HepG2 (cell line): ENCODE data around the gene IRAK2. TPM values are rescaled to one million over a fixed set of nuclear protein-coding genes. Genes with fewer than 3 reads are reported as not detected.

Experiments
- ATAC-seq: fragments of 200-7000 bp; cut with Tn5 transposase; 3 replicates; pipeline ENCODE4 v1.9.1; 2020; ENCODE audit warnings: mild to moderate bottlenecking, moderate library complexity
- BruUV-seq: library from RNA; stranded (reverse); fragments of 400-500 nt; replicated peaks from 2 replicates; lab custom pipeline; 2021; lab: Mats Ljungman, UMichigan
- CTCF ChIA-PET: fragments of 300-600 bp; formaldehyde crosslinking; extraction: SDS; loops from one replicate; lab custom pipeline; 2021; ENCODE audit warnings: low total read pairs, inconsistent platforms, low intra/inter-chr PET ratio; lab: Yijun Ruan, JAX
- POLR2A ChIA-PET: fragments of 350-600 bp; sonication (Branson Sonifier 250); formaldehyde crosslinking; loops from one replicate; lab custom pipeline; 2020; ENCODE audit warnings: antibody characterized with exemption, inconsistent platforms; lab: Yijun Ruan, JAX
- DNase-seq: peaks from one replicate; pipeline ENCODE4 v3.0.0-alpha.2; 2015; ENCODE audit warnings: low spot score
- FAIRE-seq: peaks from 3 replicates; lab custom pipeline; 2011; peaks lifted over from hg19 to GRCh38; lab: Jason Lieb, UNC
- H2AFZ ChIP-seq: one replicate; pipeline ENCODE4 v1.6.1; 2011; ENCODE audit warnings: low read length, inconsistent platforms
- H3K27ac ChIP-seq: fragments of 300-600 bp; 3 replicates; pipeline ENCODE4 v1.8.0; 2011; ENCODE audit warnings: mixed run types, mild to moderate bottlenecking, mixed read lengths, low read length, inconsistent platforms; ENCODE audit not compliant: insufficient read depth; ENCODE audit errors: extremely low read length
- H3K27me3 ChIP-seq, 2 experiments: fragments of 200-600 bp in 1 of 2; 2 replicates in 1 of 2; 3 replicates in 1 of 2; pipeline versions ENCODE4 v1.6.0 to v1.8.0; 2011; ENCODE audit warnings: low read length in 2 of 2, mild to moderate bottlenecking in 2 of 2, moderate library complexity in 2 of 2, inconsistent platforms in 1 of 2; ENCODE audit not compliant: insufficient read depth in 2 of 2, control insufficient read depth in 1 of 2
- H3K36me3 ChIP-seq, 2 experiments: fragments of 200-600 bp in 1 of 2; replicated peaks in 1 of 2; 2 replicates in 1 of 2; 3 replicates in 1 of 2; pipeline versions ENCODE4 v1.5.1 to v1.8.0; 2011; ENCODE audit warnings: low read length in 2 of 2, inconsistent platforms in 1 of 2; ENCODE audit not compliant: insufficient read depth in 2 of 2, control insufficient read depth in 1 of 2
- H3K4me1 ChIP-seq: 2 replicates; pipeline ENCODE4 v1.5.1; 2012; ENCODE audit warnings: low read length, inconsistent platforms; ENCODE audit not compliant: insufficient read depth
- H3K4me2 ChIP-seq: 2 replicates; pipeline ENCODE4 v1.6.0; 2011; ENCODE audit warnings: low read depth, low read length, inconsistent platforms
- H3K4me3 ChIP-seq, 3 experiments: fragments of 200-600 bp in 1 of 3; sonication (generic), shearing (Covaris generic) in 1 of 3; replicated peaks in 1 of 3; 2 replicates each; pipeline ENCODE4 v1.5.1; 2011 to 2016; ENCODE audit warnings: low read length in 3 of 3, inconsistent platforms in 2 of 3, low read depth in 2 of 3, mild to moderate bottlenecking in 2 of 3, control low read depth in 1 of 3, mixed read lengths in 1 of 3; ENCODE audit not compliant: insufficient read depth in 1 of 3
- H3K79me2 ChIP-seq: one replicate; pipeline ENCODE4 v1.6.1; 2011; ENCODE audit warnings: low read length, inconsistent platforms; ENCODE audit not compliant: insufficient read depth
- H3K9ac ChIP-seq: 2 replicates; pipeline ENCODE4 v1.6.0; 2011; ENCODE audit warnings: mild to moderate bottlenecking, low read depth, low read length, inconsistent platforms; ENCODE audit not compliant: insufficient read depth
- H3K9me3 ChIP-seq: 2 replicates; pipeline ENCODE4 v1.5.1; 2012; ENCODE audit warnings: mild to moderate bottlenecking, low read length
- H4K20me1 ChIP-seq: 2 replicates; pipeline ENCODE4 v1.6.0; 2011; ENCODE audit warnings: inconsistent platforms, mild to moderate bottlenecking, low read length, moderate library complexity; ENCODE audit not compliant: insufficient read depth
- HMG20A ChIP-seq: IDR thresholded peaks from 2 replicates; pipeline ENCODE4 v1.6.1; 2016; ENCODE audit warnings: borderline replicate concordance
- IRF2 ChIP-seq: IDR thresholded peaks from 2 replicates; pipeline ENCODE4 v1.6.1; 2018; ENCODE audit warnings: missing genetic modification reagents, missing compliant biosample characterization
- MTF2 ChIP-seq: sonication (generic); formaldehyde crosslinking; IDR thresholded peaks from 2 replicates; pipeline ENCODE4 v1.5.0; 2020; ENCODE audit warnings: missing genetic modification reagents, borderline replicate concordance
- TAF1 ChIP-seq: sonication (generic); formaldehyde crosslinking; IDR thresholded peaks from 2 replicates; pipeline ENCODE4 v1.4.0; 2020; ENCODE audit warnings: missing genetic modification reagents
- ZFP1 ChIP-seq: IDR thresholded peaks from 2 replicates; pipeline ENCODE4 v1.6.1; 2016
- WGBS: methylation state at CpG from one replicate; pipeline ENCODE4 v1.1.6; 2017; ENCODE audit warnings: low lambda C conversion rate; 5-methylcytosine and 5-hydroxymethylcytosine counted together
- in situ Hi-C: cut with HindIII; loops from 2 replicates; pipeline ENCODE4 v1.10.0; 2017; ENCODE audit warnings: low pct_unique_long_range_greater_than_20kb; ENCODE audit not compliant: extremely low pct_ligation_motif_present
- intact Hi-C: fragments of 100-400 bp; cut with micrococcal nuclease; formaldehyde crosslinking; loops from one replicate; pipeline ENCODE4 v1.10.0; 2022; ENCODE audit not compliant: unreplicated experiment
- polyA plus RNA-seq, 8 experiments: library from polyadenylated mRNA; depleted of rRNA in 3 of 8; stranded (reverse) in 7 of 8; unstranded in 1 of 8; fragments of >200 nt; fragmentation: Illumina TruSeq in 4 of 8; extraction: Trizol in 4 of 8; gene quantifications; 2 replicates each; pipeline versions ENCODE4 v1.2.1 to v1.2.3, GENCODE V29; 2011 to 2016; ENCODE audit warnings: low read depth in 4 of 8, missing spikeins in 1 of 8, mixed read lengths in 1 of 8; ENCODE audit not compliant: insufficient read depth in 1 of 8
- total RNA-seq, 5 experiments: library from RNA; depleted of rRNA; stranded (reverse); fragments of >200 nt; fragmentation: Illumina TruSeq; extraction: Trizol; gene quantifications; 2 replicates each; pipeline ENCODE4 v1.2.3, GENCODE V29; 2016; ENCODE audit warnings: low read depth in 1 of 5
- TF ChIP-seq, protein P1 (sequence below): sonication (generic); formaldehyde crosslinking; IDR thresholded peaks from 2 replicates; pipeline ENCODE4 v1.4.0; 2020; ENCODE audit warnings: missing genetic modification reagents; ENCODE audit errors: not compliant biosample characterization
- TF ChIP-seq, protein P2 (sequence below): IDR thresholded peaks from 2 replicates; pipeline ENCODE4 v1.6.1; 2016; ENCODE audit warnings: missing biosample characterization, missing genetic modification reagents, low read depth

Gene IRAK2
- total and polyA plus RNA-seq, 2 of the 13 experiments (the other 11 are each of a cell fraction or from before 2014, with no cell fraction given): 13.1 to 23.3 TPM

DNA sequence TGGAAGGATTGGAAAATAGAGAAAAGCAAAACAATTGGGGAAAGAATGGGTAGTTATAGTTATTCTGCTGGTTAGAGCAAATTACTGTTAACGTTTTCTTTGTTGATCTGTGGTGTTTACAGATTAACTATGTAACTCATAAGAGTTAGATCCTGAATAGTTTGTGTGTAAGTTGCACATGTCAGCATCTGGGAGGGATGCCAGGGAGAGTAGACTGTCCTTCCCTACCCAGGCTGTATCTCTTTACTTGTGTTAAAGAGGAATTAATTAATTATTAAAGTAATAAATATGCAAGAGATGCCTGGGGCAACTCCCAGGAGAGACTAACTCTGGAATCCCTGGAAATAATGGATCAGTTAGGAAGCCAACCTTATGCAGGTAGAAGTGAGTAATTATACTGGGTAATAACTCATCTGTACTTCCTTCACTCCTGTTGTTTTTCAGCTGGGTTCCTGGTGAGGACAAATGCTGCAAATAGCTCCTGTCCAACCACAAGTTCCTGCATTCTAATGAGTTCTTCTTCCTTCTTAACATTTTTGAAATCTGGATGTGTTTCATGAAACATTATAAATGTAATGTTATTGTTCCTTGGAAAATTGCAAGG lies 109.1 kb downstream of the IRAK2 start:
- TF ChIP-seq ZFP1 (no peak), IRF2 (CRISPR knock-in tag) (no peak), MTF2 (CRISPR knock-in tag) (no peak), TAF1 (CRISPR knock-in tag) (no peak), HMG20A (CRISPR knock-in tag) (no peak)
- TF ChIP-seq, protein P1, sequence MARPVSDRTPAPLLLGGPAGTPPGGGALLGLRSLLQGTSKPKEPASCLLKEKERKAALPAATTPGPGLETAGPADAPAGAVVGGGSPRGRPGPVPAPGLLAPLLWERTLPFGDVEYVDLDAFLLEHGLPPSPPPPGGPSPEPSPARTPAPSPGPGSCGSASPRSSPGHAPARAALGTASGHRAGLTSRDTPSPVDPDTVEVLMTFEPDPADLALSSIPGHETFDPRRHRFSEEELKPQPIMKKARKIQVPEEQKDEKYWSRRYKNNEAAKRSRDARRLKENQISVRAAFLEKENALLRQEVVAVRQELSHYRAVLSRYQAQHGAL: no peak
- TF ChIP-seq, protein P2, sequence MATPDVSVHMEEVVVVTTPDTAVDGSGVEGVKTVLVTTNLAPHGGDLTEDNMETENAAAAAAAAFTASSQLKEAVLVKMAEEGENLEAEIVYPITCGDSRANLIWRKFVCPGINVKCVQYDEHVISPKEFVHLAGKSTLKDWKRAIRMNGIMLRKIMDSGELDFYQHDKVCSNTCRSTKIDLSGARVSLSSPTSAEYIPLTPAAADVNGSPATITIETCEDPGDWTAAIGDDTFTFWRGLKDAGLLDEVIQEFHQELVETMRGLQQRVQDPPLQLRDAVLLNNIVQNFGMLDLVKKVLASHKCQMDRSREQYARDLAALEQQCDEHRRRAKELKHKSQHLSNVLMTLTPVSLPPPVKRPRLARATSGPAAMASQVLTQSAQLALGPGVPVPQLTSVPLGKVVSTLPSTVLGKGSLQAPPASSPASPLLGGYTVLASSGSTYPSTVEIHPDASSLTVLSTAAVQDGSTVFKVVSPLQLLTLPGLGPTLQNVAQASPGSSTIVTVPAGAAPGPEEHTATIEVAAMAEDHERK (CRISPR knock-in tag): no peak
- Histone ChIP-seq H3K9me3 (no peaks in the 10 kb centered on the region), H3K4me3 (no peak overlapping the region), H3K4me2 (no peak overlapping the region), H3K9ac (no peak overlapping the region), H2AFZ (no peak overlapping the region), H4K20me1 (peaks cover 42% of the 10 kb centered on the region), H3K27ac (no peak overlapping the region), H3K4me1 (peaks cover 10% of the 10 kb centered on the region), H3K79me2 (peaks cover 62% of the 10 kb centered on the region), H3K36me3 (peaks cover 46 to 87% of the 10 kb centered on the region in 2 experiments), H3K27me3 (no peaks in the 10 kb centered on the region)
- DNase-seq (no peak), FAIRE-seq (no peak), ATAC-seq (no peak)
- in situ Hi-C loops: no loop called here
- 75% methylated on average over 1 of the region's 1 CpG for WGBS
- intact Hi-C loops: no loop called here
- CTCF ChIA-PET: no interaction called here
- POLR2A ChIA-PET: no interaction called here
- BruUV-seq: no TSS peak
